Sigmoid colon (tissue), 4 donors: ENCODE results near the gene ORM1.

Experiments used
- CTCF ChIP-seq, 4 experiments: fragments of 450-650 bp in 3 of 4; fragments of 200-600 bp in 1 of 4; IDR thresholded peaks; one replicate each; pipeline ENCODE4 v1.5.1; 2016 to 2019; ENCODE audit warnings: antibody characterized with exemption in 4 of 4, mild to moderate bottlenecking in 3 of 4, moderate library complexity in 2 of 4
- EP300 ChIP-seq, 4 donors: sonication (generic); formaldehyde crosslinking; IDR thresholded peaks; one replicate each; pipeline ENCODE4 v1.6.1; 2017; ENCODE audit warnings: antibody characterized with exemption in 4 of 4
- POLR2A ChIP-seq, 2 donors: fragments of 450-650 bp; IDR thresholded peaks; one replicate each; pipeline ENCODE4 v1.6.1; 2016; ENCODE audit warnings: antibody characterized with exemption in 2 of 2, mild to moderate bottlenecking in 2 of 2, moderate library complexity in 2 of 2
- POLR2AphosphoS5 ChIP-seq, 4 donors: sonication (generic); formaldehyde crosslinking; IDR thresholded peaks; one replicate each; pipeline ENCODE4 v1.6.1; 2017; ENCODE audit warnings: antibody characterized with exemption in 4 of 4

GRCh38 chr9:114350636-114351401, 27.9 kb downstream of the ORM1 start:
- TF ChIP-seq POLR2AphosphoS5 (IDR thresholded peaks at IDR 0.05) (no peak), CTCF (IDR thresholded peaks at IDR 0.05) (no peak), EP300 (IDR thresholded peaks at IDR 0.05) (no peak), POLR2A (IDR thresholded peaks at IDR 0.05) (no peak)
